Measurements from ENCODE around the gene ANKLE1. TPM values are rescaled to one million over a fixed set of nuclear protein-coding genes. Genes with fewer than 3 reads are reported as not detected.

The ANKLE1 gene
- total RNA-seq, 1 donor from 2014 or later = 3.6 TPM

DNA sequence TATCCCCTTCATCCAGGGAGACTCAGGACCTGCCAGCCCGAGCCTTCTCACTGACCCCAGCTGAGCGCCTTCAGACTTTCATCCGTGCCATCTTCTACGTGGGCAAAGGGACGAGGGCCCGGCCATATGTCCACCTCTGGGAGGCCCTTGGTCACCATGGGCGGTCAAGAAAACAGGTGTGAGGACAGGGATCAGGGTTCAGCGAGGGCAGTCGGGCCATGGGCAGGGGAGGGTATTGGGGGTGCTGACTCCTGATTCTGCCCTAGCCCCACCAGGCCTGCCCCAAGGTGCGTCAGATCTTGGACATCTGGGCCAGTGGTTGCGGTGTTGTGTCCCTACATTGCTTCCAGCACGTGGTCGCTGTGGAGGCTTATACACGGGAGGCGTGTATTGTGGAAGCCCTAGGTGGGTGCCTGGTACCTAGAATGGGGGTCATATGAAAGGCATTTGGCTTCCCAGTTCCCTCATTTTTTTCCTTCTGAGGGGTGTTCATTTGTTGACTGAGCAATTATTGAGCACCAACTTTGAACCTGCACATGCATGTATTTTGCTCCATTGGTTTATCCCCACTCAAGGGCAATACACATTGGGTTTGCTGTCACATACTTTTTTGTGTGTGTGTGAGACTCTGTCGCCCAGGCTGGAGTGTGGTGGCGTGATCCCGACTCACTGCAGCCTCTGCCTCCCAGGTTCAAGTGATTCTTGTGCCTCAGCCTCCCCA lies 3.9 kb downstream of the ANKLE1 start:
- Mint-ChIP-seq H3K4me3 (no peak overlapping the region), H3K9me3 (no peaks in the 10 kb centered on the region), H3K27me3 (ENCODE audit: low read depth) (peaks cover 11% of the 10 kb centered on the region), H3K4me1 (peaks cover 2% of the 10 kb centered on the region), H3K36me3 (no peaks in the 10 kb centered on the region), H3K27ac (no peak overlapping the region)
- TF ChIP-seq, protein P1, sequence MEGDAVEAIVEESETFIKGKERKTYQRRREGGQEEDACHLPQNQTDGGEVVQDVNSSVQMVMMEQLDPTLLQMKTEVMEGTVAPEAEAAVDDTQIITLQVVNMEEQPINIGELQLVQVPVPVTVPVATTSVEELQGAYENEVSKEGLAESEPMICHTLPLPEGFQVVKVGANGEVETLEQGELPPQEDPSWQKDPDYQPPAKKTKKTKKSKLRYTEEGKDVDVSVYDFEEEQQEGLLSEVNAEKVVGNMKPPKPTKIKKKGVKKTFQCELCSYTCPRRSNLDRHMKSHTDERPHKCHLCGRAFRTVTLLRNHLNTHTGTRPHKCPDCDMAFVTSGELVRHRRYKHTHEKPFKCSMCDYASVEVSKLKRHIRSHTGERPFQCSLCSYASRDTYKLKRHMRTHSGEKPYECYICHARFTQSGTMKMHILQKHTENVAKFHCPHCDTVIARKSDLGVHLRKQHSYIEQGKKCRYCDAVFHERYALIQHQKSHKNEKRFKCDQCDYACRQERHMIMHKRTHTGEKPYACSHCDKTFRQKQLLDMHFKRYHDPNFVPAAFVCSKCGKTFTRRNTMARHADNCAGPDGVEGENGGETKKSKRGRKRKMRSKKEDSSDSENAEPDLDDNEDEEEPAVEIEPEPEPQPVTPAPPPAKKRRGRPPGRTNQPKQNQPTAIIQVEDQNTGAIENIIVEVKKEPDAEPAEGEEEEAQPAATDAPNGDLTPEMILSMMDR (IDR thresholded peaks at IDR 0.05; ENCODE audit: unreplicated experiment) = no peak
- DNase-seq (ENCODE audit: low spot score in 2 of 2, unreplicated experiment in 2 of 2) = no peak

DNA sequence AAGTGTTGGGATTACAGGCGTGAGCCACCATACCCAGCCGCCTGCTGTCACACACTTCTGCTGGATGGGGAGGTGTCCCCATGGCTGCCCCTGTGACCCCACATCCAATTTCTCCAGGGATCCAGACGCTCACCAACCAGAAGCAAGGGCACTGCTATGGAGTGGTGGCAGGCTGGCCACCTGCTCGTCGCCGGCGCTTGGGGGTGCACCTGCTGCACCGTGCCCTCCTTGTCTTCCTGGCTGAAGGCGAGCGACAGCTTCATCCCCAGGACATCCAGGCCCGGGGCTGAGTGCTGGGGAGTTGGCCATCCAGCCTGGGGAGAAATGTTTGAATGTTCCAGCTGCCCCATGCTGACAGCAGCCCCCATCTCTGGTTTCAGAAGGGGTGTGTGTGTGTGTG lies 4.6 kb downstream of the ANKLE1 start:
- Mint-ChIP-seq H3K36me3 (no peaks in the 10 kb centered on the region), H3K4me3 (no peak overlapping the region), H3K27ac (no peak overlapping the region), H3K4me1 (peaks cover 2% of the 10 kb centered on the region), H3K9me3 (no peaks in the 10 kb centered on the region), H3K27me3 (ENCODE audit: low read depth) (peaks cover 10% of the 10 kb centered on the region)
- no peak for DNase-seq (ENCODE audit: low spot score in 2 of 2, unreplicated experiment in 2 of 2)
- TF ChIP-seq, protein P1 (IDR thresholded peaks at IDR 0.05; ENCODE audit: unreplicated experiment) = no peak

DNA sequence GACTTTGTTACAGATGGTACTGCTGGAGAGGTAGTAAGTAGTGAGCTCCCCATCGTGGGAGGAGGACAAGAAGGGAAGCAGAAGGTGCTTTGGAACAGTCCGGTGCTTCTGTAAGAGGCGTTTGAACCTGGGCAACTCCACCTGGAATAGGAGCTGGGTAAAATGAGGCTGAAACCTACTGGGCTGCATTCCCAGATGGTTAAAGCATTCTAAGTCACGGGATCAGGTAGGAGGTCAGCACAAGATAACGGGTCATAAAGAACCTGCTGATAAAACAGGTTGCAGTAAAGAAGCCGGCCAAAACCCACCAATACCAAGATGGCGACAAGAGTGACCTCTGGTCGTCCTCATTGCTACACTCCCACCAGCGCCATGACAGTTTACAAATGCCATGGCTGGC lies 5.1 kb downstream of the ANKLE1 start:
- no peaks in the 10 kb centered on the region for H3K36me3 Mint-ChIP-seq
- no peak overlapping the region for H3K4me3 Mint-ChIP-seq
- no peak for DNase-seq (ENCODE audit: low spot score in 2 of 2, unreplicated experiment in 2 of 2)
- H3K9me3 Mint-ChIP-seq = no peaks in the 10 kb centered on the region
- peaks cover 2% of the 10 kb centered on the region for H3K4me1 Mint-ChIP-seq
- no peak overlapping the region for H3K27ac Mint-ChIP-seq
- peaks cover 6% of the 10 kb centered on the region for H3K27me3 Mint-ChIP-seq (ENCODE audit: low read depth)
- TF ChIP-seq, protein P1 (IDR thresholded peaks at IDR 0.05; ENCODE audit: unreplicated experiment) = no peak

DNA sequence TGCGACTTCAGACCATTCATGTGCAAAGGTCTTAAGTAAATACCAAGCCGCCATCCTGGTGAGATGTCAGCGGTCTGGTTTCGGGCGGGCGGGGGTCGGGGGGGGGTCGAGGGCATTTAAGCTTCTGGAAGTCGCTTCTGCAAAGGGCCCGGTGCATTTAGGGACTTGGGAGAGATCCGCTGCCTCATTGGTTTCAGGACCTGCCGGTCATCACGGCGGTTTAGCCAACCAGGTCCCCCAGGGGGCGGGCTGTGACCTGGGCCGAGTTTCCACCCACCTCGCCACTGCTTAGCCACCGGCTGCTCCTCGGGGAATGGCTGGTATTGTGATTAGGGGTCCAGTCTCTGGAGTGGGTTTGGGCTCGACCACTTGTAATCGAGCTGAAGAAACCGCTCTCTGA lies 7.8 kb downstream of the ANKLE1 start:
- DNase-seq (ENCODE audit: low spot score in 2 of 2, unreplicated experiment in 2 of 2) = peak; percentile 60 to 72
- Mint-ChIP-seq H3K27ac (no peak overlapping the region), H3K36me3 (peaks cover under 1% of the 10 kb centered on the region), H3K27me3 (ENCODE audit: low read depth) (no peaks in the 10 kb centered on the region), H3K4me1 (peaks cover 7% of the 10 kb centered on the region), H3K4me3 (peak overlapping the region; percentile 40), H3K9me3 (no peaks in the 10 kb centered on the region)
- TF ChIP-seq, protein P1 (IDR thresholded peaks at IDR 0.05; ENCODE audit: unreplicated experiment) = no peak

DNA sequence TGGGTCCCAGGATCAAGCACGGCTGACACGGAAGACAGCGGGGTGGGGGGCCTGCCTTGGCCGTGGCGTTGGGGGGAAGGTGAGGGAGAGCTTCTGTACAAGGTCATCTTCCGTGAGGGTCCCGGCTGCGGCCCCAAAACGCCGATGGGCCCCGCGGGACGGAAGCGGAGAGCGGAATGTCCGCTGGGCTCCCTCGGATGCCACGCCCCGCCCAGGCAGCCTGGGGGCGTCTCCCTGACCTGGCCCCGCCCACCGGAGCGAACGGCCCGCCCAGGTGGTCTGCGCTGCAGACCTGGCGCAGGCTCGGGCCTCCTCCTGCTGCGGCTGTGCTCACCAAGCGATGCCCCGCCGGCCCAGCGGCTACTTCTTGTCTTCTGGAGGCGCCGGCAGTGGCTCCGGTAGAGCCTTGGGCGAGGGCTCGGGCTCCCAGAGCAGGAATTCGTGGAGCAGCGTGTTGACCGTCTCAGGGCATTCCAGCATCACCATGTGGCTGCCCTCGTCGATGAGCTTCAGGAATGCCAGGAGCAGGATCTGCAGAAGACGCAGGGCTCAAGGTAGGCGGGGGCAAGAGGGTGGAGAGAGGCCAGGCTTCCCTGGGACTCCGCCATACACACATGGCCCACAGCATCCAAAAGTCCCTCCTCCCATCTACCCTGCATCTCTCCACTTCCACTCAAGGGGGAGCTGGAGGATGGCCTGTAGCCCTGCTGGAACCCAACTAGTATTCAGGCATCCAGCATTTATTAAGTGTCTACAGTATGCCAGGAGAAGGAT lies 10.8 kb downstream of the ANKLE1 start:
- H3K4me1 Mint-ChIP-seq = peaks cover 7% of the 10 kb centered on the region
- peak overlapping the region; percentile 68 for H3K4me3 Mint-ChIP-seq
- TF ChIP-seq, protein P1 (IDR thresholded peaks at IDR 0.05; ENCODE audit: unreplicated experiment) = no peak
- H3K27me3 Mint-ChIP-seq (ENCODE audit: low read depth) = no peaks in the 10 kb centered on the region
- H3K36me3 Mint-ChIP-seq = peaks cover 7% of the 10 kb centered on the region
- DNase-seq (ENCODE audit: low spot score in 2 of 2, unreplicated experiment in 2 of 2) = peak; percentile 71 to 87
- H3K27ac Mint-ChIP-seq = peak overlapping the region; percentile 90
- no peaks in the 10 kb centered on the region for H3K9me3 Mint-ChIP-seq
